Measurements from ENCODE around the gene FZD2. TPM values are rescaled to one million over a fixed set of nuclear protein-coding genes. Genes with fewer than 3 reads are reported as not detected.

FZD2 gene
- 12.8 TPM for total RNA-seq (2021; ENCODE audit: unreplicated experiment)
- 15.0 and 15.5 TPM in 2 replicates for polyA plus RNA-seq (2012)
- Bru-seq, nascent RNA: percentile 37 among the genes with signal in this experiment
- percentile 44 among the genes with signal in this experiment for BruChase-seq, experiment 1, labeled RNA remaining after a 6-hour chase
- percentile 73 among the genes with signal in this experiment for BruChase-seq, experiment 2, labeled RNA remaining after a 2-hour chase
- long read RNA-seq, transcript FZD2-201 (1 exons, 2,112 nt): major isoform, 42 of 42 reads
- long read RNA-seq, partial matches to known transcripts: 0 of 42 reads
- long read RNA-seq, other reads (novel, unspliced or antisense): 0 of 42 reads

- no peaks in the 10 kb centered on the region for H3K27me3 ChIP-seq (ENCODE audit: insufficient read depth, low read length)
- H3K27ac ChIP-seq (ENCODE audit: low read depth, low read length): peak within 1 kb of the TSS; percentile 62
- intact Hi-C loops (cut with micrococcal nuclease): loop anchor here (1.0 kb wide), 1 partner anchor 24 kb away; no protein-coding TSS in a partner anchor
- no peaks in the 10 kb centered on the region for H3K9me3 ChIP-seq (ENCODE audit: control insufficient read depth in 1 of 2, insufficient read depth in 1 of 2, low read depth in 1 of 2, low read length in 2 of 2)
- H4K20me1 ChIP-seq (ENCODE audit: insufficient read depth): no peaks in the 10 kb centered on the region
- no TSS peak for BruUV-seq (replicated peaks)
- CTCF ChIA-PET: interaction anchor here (0.7 to 1.2 kb wide), 5 partner anchors 13 to 470 kb away, joined by 3 read pairs; no protein-coding TSS in a partner anchor
- H3K4me3 ChIP-seq (replicated peaks in 1 of 2; ENCODE audit: low read depth in 1 of 2, low read length in 2 of 2): peak within 1 kb of the TSS; percentile 68 to 71
- H2AFZ ChIP-seq (ENCODE audit: low read depth, low read length, poor library complexity, severe bottlenecking): peak within 1 kb of the TSS; percentile 94
- TF ChIP-seq REST (IDR thresholded peaks at IDR 0.05; ENCODE audit: low read depth) (no peak), SRF (IDR thresholded peaks at IDR 0.05; ENCODE audit: low read depth) (peak; percentile 84), ATF3 (IDR thresholded peaks at IDR 0.05) (no peak), SP1 (IDR thresholded peaks at IDR 0.05; ENCODE audit: low read depth) (peak; percentile 74), TCF7L2 (IDR thresholded peaks at IDR 0.05; ENCODE audit: borderline replicate concordance, extremely low read depth, insufficient read depth, insufficient read length) (peak; percentile 51), CBX3 (IDR thresholded peaks at IDR 0.05; ENCODE audit: low read depth) (no peak), MAX (IDR thresholded peaks at IDR 0.05) (peak; percentile 79), POLR2AphosphoS5 (IDR thresholded peaks at IDR 0.05; ENCODE audit: low read depth, low read length) (peak; percentile 62)
- H3K4me1 ChIP-seq (ENCODE audit: control insufficient read depth in 1 of 2, insufficient read depth in 2 of 2, low read length in 2 of 2): peaks cover 3 to 14% of the 10 kb centered on the region in 2 experiments; a peak in 3 of 4 replicates
- no peaks in the 10 kb centered on the region for H3K79me2 ChIP-seq (ENCODE audit: insufficient read depth, low read length)
- peak within 1 kb of the TSS; percentile 87 for H3K4me2 ChIP-seq (ENCODE audit: low read length)
- DNase-seq (ENCODE audit: low read depth, low spot score) (peak; percentile 91), ATAC-seq (peak; percentile 91)
- RAD21 ChIA-PET (ENCODE audit: low non-redundant PET in 1 of 2, low total read pairs in 2 of 2, uncharacterized antibody in 2 of 2, unreplicated experiment in 2 of 2): no interaction called here
- H3K9me2 ChIP-seq (ENCODE audit: insufficient read depth): no peaks in the 10 kb centered on the region
- POLR2A ChIA-PET: interaction anchor here (0.7 to 1.8 kb wide), 3 partner anchors 11 to 19 kb away, joined by 4 to 12 read pairs (median 12); no protein-coding TSS in a partner anchor
- H3K36me3 ChIP-seq (ENCODE audit: control insufficient read depth in 1 of 2, insufficient read depth in 2 of 2, low read length in 2 of 2): no peaks in the 10 kb centered on the region
- H3K9ac ChIP-seq (ENCODE audit: low read length): peak within 1 kb of the TSS; percentile 69
Measured at GRCh38 chr17:44556832-44557606, at the start of gene FZD2. Gene FZD2 (plus strand): TSS chr17:44557484. CDS start chr17:44557689, 205 bp downstream.

All from HCT116 (cell line).